A673 (cell line): ENCODE data around the gene TCIRG1. TPM values are rescaled to one million over a fixed set of nuclear protein-coding genes. Genes with fewer than 3 reads are reported as not detected.

Experiments used
- BruUV-seq: library from RNA; stranded (reverse); fragments of 400-500 nt; replicated peaks from 2 replicates; lab custom pipeline; 2021; lab: Mats Ljungman, UMichigan
- CTCF ChIA-PET: fragments of 300-600 bp; sonication (Branson Sonifier 250); formaldehyde crosslinking; loops from one replicate; lab custom pipeline; 2022; ENCODE audit warnings: antibody characterized with exemption; lab: Charles Lee
- POLR2A ChIA-PET: fragments of 300-600 bp; sonication (Branson Sonifier 250); formaldehyde crosslinking; loops from one replicate; lab custom pipeline; 2022; ENCODE audit warnings: antibody characterized with exemption; ENCODE audit not compliant: low non-redundant PET; lab: Charles Lee
- DNase-seq: peaks from one replicate; pipeline ENCODE4 v3.0.0-alpha.2; 2015; ENCODE audit warnings: low spot score
- H3K27ac ChIP-seq: fragments of 200-600 bp; sonication (generic); 2 replicates; pipeline ENCODE4 v1.5.1; 2016; ENCODE audit warnings: mixed run types, low read depth, mild to moderate bottlenecking, mixed read lengths, antibody characterized with exemption, low read length; ENCODE audit not compliant: poor library complexity, severe bottlenecking
- H3K27me3 ChIP-seq: fragments of 200-600 bp; sonication (generic); replicated peaks from 2 replicates; pipeline ENCODE4 v1.6.1; 2017; ENCODE audit warnings: mixed run types, low read depth, mild to moderate bottlenecking, mixed read lengths, antibody characterized with exemption, low read length; ENCODE audit not compliant: insufficient read depth, poor library complexity
- H3K36me3 ChIP-seq: fragments of 200-600 bp; sonication (generic); 2 replicates; pipeline ENCODE4 v1.6.1; 2016; ENCODE audit warnings: mixed run types, mild to moderate bottlenecking, mixed read lengths, antibody characterized with exemption, low read length; ENCODE audit not compliant: insufficient read depth, poor library complexity, severe bottlenecking
- H3K4me1 ChIP-seq: fragments of 200-600 bp; sonication (generic); 2 replicates; pipeline ENCODE4 v1.6.1; 2017; ENCODE audit warnings: mixed run types, mild to moderate bottlenecking, mixed read lengths, antibody characterized with exemption, low read length; ENCODE audit not compliant: insufficient read depth, poor library complexity, severe bottlenecking
- H3K4me3 ChIP-seq: fragments of 200-600 bp; sonication (generic); 2 replicates; pipeline ENCODE4 v1.5.1; 2016; ENCODE audit warnings: low read depth, mixed run types, mild to moderate bottlenecking, mixed read lengths, low read length; ENCODE audit not compliant: poor library complexity, severe bottlenecking
- H3K9me3 ChIP-seq: fragments of 200-600 bp; sonication (generic); 2 replicates; pipeline ENCODE4 v1.6.1; 2016; ENCODE audit warnings: mixed run types, low read depth, mild to moderate bottlenecking, mixed read lengths, antibody characterized with exemption, low read length; ENCODE audit not compliant: poor library complexity, severe bottlenecking
- EZH2 ChIP-seq: fragments of 200-600 bp; sonication (generic); IDR thresholded peaks from 2 replicates; pipeline ENCODE4 v1.6.1; 2017; ENCODE audit warnings: borderline replicate concordance, low read depth, mild to moderate bottlenecking, mixed read lengths, antibody characterized with exemption, low read length; ENCODE audit not compliant: poor library complexity, severe bottlenecking
- intact Hi-C: fragments of 100-400 bp; cut with micrococcal nuclease; formaldehyde crosslinking; loops from one replicate; pipeline ENCODE4 v1.10.0; 2022; ENCODE audit not compliant: unreplicated experiment
- total RNA-seq: library from RNA; stranded (reverse); gene quantifications from 2 replicates; pipeline ENCODE4 v1.2.3, GENCODE V29; 2021
- TF ChIP-seq, protein P1 (sequence below): fragments of 300-800, 200-600 bp; sonication (generic); conservative IDR thresholded peaks from 2 replicates; pipeline ENCODE4 v1.5.1; 2017; ENCODE audit warnings: low read depth, mild to moderate bottlenecking, antibody characterized with exemption, low read length, moderate library complexity, mixed read lengths

TCIRG1 gene
- total RNA-seq, 1 experiment from 2014 or later, result 15.0 TPM

GRCh38 chr11:68043349-68044144 lies 4.7 kb downstream of the TCIRG1 start:
- Histone ChIP-seq H3K4me3 (no peak overlapping the region), H3K4me1 (peaks cover 22% of the 10 kb centered on the region), H3K27me3 (no peaks in the 10 kb centered on the region), H3K9me3 (no peaks in the 10 kb centered on the region), H3K36me3 (no peaks in the 10 kb centered on the region), H3K27ac (no peak overlapping the region)
- CTCF ChIA-PET, result no interaction called here
- DNase-seq, result no peak
- POLR2A ChIA-PET, result no interaction called here
- BruUV-seq, result no TSS peak
- TF ChIP-seq, protein P1, sequence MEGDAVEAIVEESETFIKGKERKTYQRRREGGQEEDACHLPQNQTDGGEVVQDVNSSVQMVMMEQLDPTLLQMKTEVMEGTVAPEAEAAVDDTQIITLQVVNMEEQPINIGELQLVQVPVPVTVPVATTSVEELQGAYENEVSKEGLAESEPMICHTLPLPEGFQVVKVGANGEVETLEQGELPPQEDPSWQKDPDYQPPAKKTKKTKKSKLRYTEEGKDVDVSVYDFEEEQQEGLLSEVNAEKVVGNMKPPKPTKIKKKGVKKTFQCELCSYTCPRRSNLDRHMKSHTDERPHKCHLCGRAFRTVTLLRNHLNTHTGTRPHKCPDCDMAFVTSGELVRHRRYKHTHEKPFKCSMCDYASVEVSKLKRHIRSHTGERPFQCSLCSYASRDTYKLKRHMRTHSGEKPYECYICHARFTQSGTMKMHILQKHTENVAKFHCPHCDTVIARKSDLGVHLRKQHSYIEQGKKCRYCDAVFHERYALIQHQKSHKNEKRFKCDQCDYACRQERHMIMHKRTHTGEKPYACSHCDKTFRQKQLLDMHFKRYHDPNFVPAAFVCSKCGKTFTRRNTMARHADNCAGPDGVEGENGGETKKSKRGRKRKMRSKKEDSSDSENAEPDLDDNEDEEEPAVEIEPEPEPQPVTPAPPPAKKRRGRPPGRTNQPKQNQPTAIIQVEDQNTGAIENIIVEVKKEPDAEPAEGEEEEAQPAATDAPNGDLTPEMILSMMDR, result no peak
- no peak for TF ChIP-seq EZH2
- intact Hi-C loops, result no loop called here

DNA sequence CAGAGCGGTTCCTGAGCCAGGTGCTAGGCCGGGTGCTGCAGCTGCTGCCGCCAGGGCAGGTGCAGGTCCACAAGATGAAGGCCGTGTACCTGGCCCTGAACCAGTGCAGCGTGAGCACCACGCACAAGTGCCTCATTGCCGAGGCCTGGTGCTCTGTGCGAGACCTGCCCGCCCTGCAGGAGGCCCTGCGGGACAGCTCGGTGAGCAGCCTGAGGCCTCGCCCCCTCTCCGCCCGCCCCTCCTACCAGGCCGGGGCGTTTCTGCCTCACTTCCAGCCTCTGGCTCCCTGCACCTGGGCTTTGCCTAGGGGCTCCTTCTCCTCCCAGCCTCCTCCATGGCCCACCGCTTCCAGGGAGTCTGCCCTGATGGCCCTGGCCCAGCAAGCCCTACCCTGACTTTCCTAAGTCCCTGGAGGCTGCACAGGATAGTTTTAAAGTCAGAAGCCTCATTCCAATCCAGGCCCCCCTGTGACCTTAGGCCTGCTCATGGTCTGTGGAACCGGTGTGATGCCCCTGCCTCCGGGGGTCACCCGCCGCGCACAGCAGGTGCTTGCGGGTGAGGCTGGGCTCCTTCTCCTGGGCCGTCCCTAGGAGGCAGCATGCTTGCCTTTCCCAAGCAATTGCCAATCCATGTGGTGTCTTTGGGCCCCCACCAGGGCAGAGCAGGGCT lies 5.5 kb downstream of the TCIRG1 start:
- Histone ChIP-seq H3K27ac (no peak overlapping the region), H3K36me3 (no peaks in the 10 kb centered on the region), H3K4me3 (no peak overlapping the region), H3K4me1 (peaks cover 14% of the 10 kb centered on the region), H3K9me3 (no peaks in the 10 kb centered on the region), H3K27me3 (no peaks in the 10 kb centered on the region)
- ChIA-PET CTCF (no interaction called here), POLR2A (interaction anchor here (0.5 kb wide), 1 partner anchor 139 kb away, joined by 4 read pairs; no protein-coding TSS in a partner anchor)
- no peak for DNase-seq
- BruUV-seq, result no TSS peak
- intact Hi-C loops, result no loop called here
- TF ChIP-seq EZH2, result no peak
- TF ChIP-seq, protein P1, result no peak

GRCh38 chr11:68044898-68045351 lies 6.1 kb downstream of the TCIRG1 start:
- H3K36me3 ChIP-seq, result no peaks in the 10 kb centered on the region
- intact Hi-C loops, result no loop called here

More at GRCh38 chr11:68044898-68045351, 6.1 kb downstream of the TCIRG1 start:
- peaks cover 9% of the 10 kb centered on the region for H3K4me1 ChIP-seq
- TF ChIP-seq EZH2, result no peak
- TF ChIP-seq, protein P1, result no peak
- no peaks in the 10 kb centered on the region for H3K9me3 ChIP-seq
- H3K27me3 ChIP-seq, result no peaks in the 10 kb centered on the region
- ChIA-PET POLR2A (interaction anchor here (0.5 kb wide), 1 partner anchor 138 kb away, joined by 4 read pairs; no protein-coding TSS in a partner anchor), CTCF (no interaction called here)
- no TSS peak for BruUV-seq
- H3K27ac ChIP-seq, result no peak overlapping the region
- no peak for DNase-seq
- H3K4me3 ChIP-seq, result no peak overlapping the region
